Activated CD4-positive, alpha-beta T cell treated with anti-CD3 and anti-CD28 coated beads, Interleukin-2, amount 10 ng/mL, durations not matched to agents 7 days and 5 days (primary cell): ENCODE data around the gene CLDN19. TPM values are rescaled to one million over a fixed set of nuclear protein-coding genes. Genes with fewer than 3 reads are reported as not detected.
"Not testable (repeated sequence)": the region's sequence is repeated elsewhere in the genome, so short reads cannot be mapped to it uniquely, and the experiment has no call there.

Experiments
- CTCF ChIA-PET: fragments of 350-600 bp; sonication (Branson Sonifier 250); formaldehyde crosslinking; loops from one replicate; lab custom pipeline; 2021; ENCODE audit warnings: antibody characterized with exemption; lab: Charles Lee
- POLR2A ChIA-PET: fragments of 350-600 bp; sonication (Branson Sonifier 250); formaldehyde crosslinking; loops from one replicate; lab custom pipeline; 2021; ENCODE audit warnings: antibody characterized with exemption; lab: Charles Lee
- DNase-seq: peaks from one replicate; pipeline ENCODE4 v3.0.0-alpha.2; 2020
- H3K27ac Mint-ChIP-seq: one replicate; pipeline ENCODE4 v1.8.0; 2021; ENCODE audit warnings: mild to moderate bottlenecking, moderate library complexity, mixed read lengths
- H3K27me3 Mint-ChIP-seq: one replicate; pipeline ENCODE4 v1.8.0; 2021; ENCODE audit warnings: mixed read lengths
- H3K36me3 Mint-ChIP-seq: one replicate; pipeline ENCODE4 v1.8.0; 2021; ENCODE audit warnings: low read depth, mixed read lengths
- H3K4me1 Mint-ChIP-seq: one replicate; pipeline ENCODE4 v1.8.0; 2021; ENCODE audit warnings: mixed read lengths
- H3K4me3 Mint-ChIP-seq: one replicate; pipeline ENCODE4 v1.8.0; 2021; ENCODE audit warnings: mild to moderate bottlenecking, moderate library complexity, mixed read lengths
- H3K9me3 Mint-ChIP-seq: one replicate; pipeline ENCODE4 v1.8.0; 2021; ENCODE audit warnings: mixed read lengths
- total RNA-seq, 2 experiments: library from RNA; stranded (reverse); gene quantifications; one replicate each; pipeline ENCODE4 v1.2.3, GENCODE V29; 2021

CLDN19 gene
- total RNA-seq, 2 experiments from 2014 or later: not detected

- Mint-ChIP-seq H3K9me3 (no peaks in the 10 kb centered on the region), H3K4me3 (no peak overlapping the region), H3K36me3 (no peaks in the 10 kb centered on the region), H3K27ac (no peak overlapping the region), H3K27me3 (no peaks in the 10 kb centered on the region), H3K4me1 (peaks cover 13% of the 10 kb centered on the region)
- no peak for DNase-seq
- CTCF ChIA-PET: no interaction called here
- POLR2A ChIA-PET: no interaction called here
Measured at GRCh38 chr1:42735056-42735455, 5.0 kb downstream of the CLDN19 start.

GRCh38 chr1:42734201-42735035 is 5.6 kb downstream of the CLDN19 start:
- Mint-ChIP-seq H3K27ac (no peak overlapping the region), H3K27me3 (no peaks in the 10 kb centered on the region), H3K4me3 (no peak overlapping the region), H3K4me1 (peaks cover 13% of the 10 kb centered on the region), H3K36me3 (no peaks in the 10 kb centered on the region), H3K9me3 (no peaks in the 10 kb centered on the region)
- DNase-seq: no peak
- POLR2A ChIA-PET: interaction anchor here (0.6 kb wide), 1 partner anchor 1959 kb away, joined by 3 read pairs; no protein-coding TSS in a partner anchor
- CTCF ChIA-PET: interaction anchor here (1.8 kb wide), 1 partner anchor 12 kb away, joined by 9 read pairs; no protein-coding TSS in a partner anchor

GRCh38 chr1:42733415-42734200 is 6.4 kb downstream of the CLDN19 start:
- no peaks in the 10 kb centered on the region for H3K9me3 Mint-ChIP-seq
- H3K36me3 Mint-ChIP-seq: no peaks in the 10 kb centered on the region
- H3K27ac Mint-ChIP-seq: no peak overlapping the region
- DNase-seq: no peak
- ChIA-PET CTCF (interaction anchor here (1.8 kb wide), 1 partner anchor 13 kb away, joined by 9 read pairs; no protein-coding TSS in a partner anchor), POLR2A (interaction anchor here (0.6 kb wide), 1 partner anchor 1958 kb away, joined by 3 read pairs; no protein-coding TSS in a partner anchor)
- peaks cover 13% of the 10 kb centered on the region for H3K4me1 Mint-ChIP-seq
- no peak overlapping the region for H3K4me3 Mint-ChIP-seq
- H3K27me3 Mint-ChIP-seq: no peaks in the 10 kb centered on the region

- Mint-ChIP-seq H3K4me1 (peaks cover 10% of the 10 kb centered on the region), H3K4me3 (no peak overlapping the region), H3K27me3 (no peaks in the 10 kb centered on the region), H3K27ac (no peak overlapping the region), H3K9me3 (no peaks in the 10 kb centered on the region), H3K36me3 (no peaks in the 10 kb centered on the region)
- POLR2A ChIA-PET: no interaction called here
- CTCF ChIA-PET: interaction anchor here (1.2 kb wide), 1 partner anchor 15 kb away, joined by 3 read pairs; no protein-coding TSS in a partner anchor
- DNase-seq: no peak
Measured at GRCh38 chr1:42732126-42732680, 7.8 kb downstream of the CLDN19 start.

- Mint-ChIP-seq H3K9me3 (no peaks in the 10 kb centered on the region), H3K27ac (no peak overlapping the region), H3K27me3 (no peaks in the 10 kb centered on the region), H3K4me1 (peaks cover 4% of the 10 kb centered on the region), H3K36me3 (no peaks in the 10 kb centered on the region), H3K4me3 (no peak overlapping the region)
- POLR2A ChIA-PET: no interaction called here
- CTCF ChIA-PET: no interaction called here
- no peak for DNase-seq
Measured at GRCh38 chr1:42731585-42731984, 8.5 kb downstream of the CLDN19 start.

GRCh38 chr1:42730988-42731387 is 9.0 kb downstream of the CLDN19 start:
- POLR2A ChIA-PET: no interaction called here
- DNase-seq: peak; percentile 22

GRCh38 chr1:42730002-42730401 is 10.0 kb downstream of the CLDN19 start:
- Mint-ChIP-seq H3K4me3 (no peak overlapping the region), H3K36me3 (no peaks in the 10 kb centered on the region), H3K4me1 (no peaks in the 10 kb centered on the region), H3K9me3 (no peaks in the 10 kb centered on the region), H3K27ac (no peak overlapping the region), H3K27me3 (no peaks in the 10 kb centered on the region)
- POLR2A ChIA-PET: no interaction called here
- CTCF ChIA-PET: no interaction called here
- DNase-seq: no peak

More at GRCh38 chr1:42730988-42731387, 9.0 kb downstream of the CLDN19 start:
- Mint-ChIP-seq H3K27me3 (no peaks in the 10 kb centered on the region), H3K27ac (no peak overlapping the region), H3K4me1 (no peaks in the 10 kb centered on the region), H3K9me3 (no peaks in the 10 kb centered on the region), H3K36me3 (no peaks in the 10 kb centered on the region), H3K4me3 (no peak overlapping the region)
- CTCF ChIA-PET: no interaction called here

- H3K36me3 Mint-ChIP-seq, H3K9me3 Mint-ChIP-seq, H3K4me1 Mint-ChIP-seq, H3K27me3 Mint-ChIP-seq, DNase-seq, H3K4me3 Mint-ChIP-seq, H3K27ac Mint-ChIP-seq, POLR2A ChIA-PET: not testable (repeated sequence)
- CTCF ChIA-PET: interaction anchor here (0.6 kb wide), 2 partner anchors 244 to 1317 kb away, joined by 3 to 4 read pairs; no protein-coding TSS in a partner anchor
Measured at GRCh38 chr1:42725820-42726219, 14.2 kb downstream of the CLDN19 start.

- POLR2A ChIA-PET: no interaction called here
- DNase-seq: no peak
- H3K4me1 Mint-ChIP-seq: no peaks in the 10 kb centered on the region
- no peaks in the 10 kb centered on the region for H3K9me3 Mint-ChIP-seq
- no peak overlapping the region for H3K4me3 Mint-ChIP-seq
- CTCF ChIA-PET: interaction anchor here (0.6 to 0.7 kb wide), 2 partner anchors 72 to 352 kb away, joined by 3 to 4 read pairs; no protein-coding TSS in a partner anchor
- no peaks in the 10 kb centered on the region for H3K27me3 Mint-ChIP-seq
- H3K36me3 Mint-ChIP-seq: peaks cover 2% of the 10 kb centered on the region
- peak overlapping the region; percentile 34 for H3K27ac Mint-ChIP-seq
Measured at GRCh38 chr1:42723511-42723910, 16.5 kb downstream of the CLDN19 start.

GRCh38 chr1:42722403-42722802 is 17.6 kb downstream of the CLDN19 start:
- CTCF ChIA-PET: interaction anchor here (0.6 kb wide), 1 partner anchor 361 kb away, joined by 3 read pairs; no protein-coding TSS in a partner anchor
- H3K4me1 Mint-ChIP-seq, DNase-seq, H3K4me3 Mint-ChIP-seq, H3K9me3 Mint-ChIP-seq, H3K27ac Mint-ChIP-seq, H3K36me3 Mint-ChIP-seq, POLR2A ChIA-PET, H3K27me3 Mint-ChIP-seq: not testable (repeated sequence)

GRCh38 chr1:42721926-42722325 is 18.1 kb downstream of the CLDN19 start:
- Mint-ChIP-seq H3K9me3 (no peaks in the 10 kb centered on the region), H3K36me3 (peaks cover 13% of the 10 kb centered on the region), H3K27me3 (no peaks in the 10 kb centered on the region), H3K27ac (no peak overlapping the region), H3K4me3 (no peak overlapping the region), H3K4me1 (no peaks in the 10 kb centered on the region)
- POLR2A ChIA-PET: no interaction called here
- DNase-seq: no peak
- CTCF ChIA-PET: interaction anchor here (0.6 kb wide), 1 partner anchor 360 kb away, joined by 3 read pairs; no protein-coding TSS in a partner anchor

- H3K4me1 Mint-ChIP-seq: no peaks in the 10 kb centered on the region
- no peaks in the 10 kb centered on the region for H3K27me3 Mint-ChIP-seq
- no peaks in the 10 kb centered on the region for H3K9me3 Mint-ChIP-seq
- CTCF ChIA-PET: no interaction called here
- H3K4me3 Mint-ChIP-seq: no peak overlapping the region
- POLR2A ChIA-PET: no interaction called here
- H3K36me3 Mint-ChIP-seq: peaks cover 19% of the 10 kb centered on the region
- no peak for DNase-seq
- H3K27ac Mint-ChIP-seq: no peak overlapping the region
Measured at GRCh38 chr1:42720868-42721267, 19.2 kb downstream of the CLDN19 start.
